ENCODE results near the gene ATP1B2.

Gene ATP1B2

DNA sequence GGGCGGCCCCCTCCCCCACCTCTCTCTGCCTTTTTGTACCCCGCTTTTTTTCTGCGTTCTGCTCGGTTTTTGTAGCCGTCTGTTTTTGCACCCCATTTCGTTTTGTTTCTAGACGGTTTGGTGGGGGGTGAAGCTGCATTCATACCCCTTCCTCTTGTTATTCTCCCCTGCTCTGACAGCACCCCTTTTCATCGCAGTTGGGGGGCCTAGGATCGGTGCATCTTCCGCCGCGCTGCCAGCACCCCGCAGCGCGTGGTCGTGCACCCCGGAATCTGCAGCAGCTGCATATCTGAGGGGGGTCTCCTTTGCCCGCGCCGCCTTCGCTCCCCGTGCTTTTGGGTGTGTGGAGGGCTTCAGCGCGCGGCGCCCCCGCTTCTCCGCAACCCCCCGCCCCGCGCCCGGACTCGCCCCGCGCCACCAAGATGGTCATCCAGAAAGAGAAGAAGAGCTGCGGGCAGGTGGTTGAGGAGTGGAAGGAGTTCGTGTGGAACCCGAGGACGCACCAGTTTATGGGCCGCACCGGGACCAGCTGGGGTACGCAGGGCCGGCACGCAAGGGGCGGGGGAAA, 455 bp downstream of the ATP1B2 start:
- in situ Hi-C loops (cut with HindIII; ENCODE audit: low sequenced_read_pairs): no loop called here
- DNase-seq (ENCODE audit: low read depth, low spot score): no peak
- peak overlapping the region; percentile 25 for H3K4me3 ChIP-seq (ENCODE audit: low read depth, low read length)
- TF ChIP-seq CTCF (IDR thresholded peaks at IDR 0.05; ENCODE audit: low read depth, low read length): no peak

DNA sequence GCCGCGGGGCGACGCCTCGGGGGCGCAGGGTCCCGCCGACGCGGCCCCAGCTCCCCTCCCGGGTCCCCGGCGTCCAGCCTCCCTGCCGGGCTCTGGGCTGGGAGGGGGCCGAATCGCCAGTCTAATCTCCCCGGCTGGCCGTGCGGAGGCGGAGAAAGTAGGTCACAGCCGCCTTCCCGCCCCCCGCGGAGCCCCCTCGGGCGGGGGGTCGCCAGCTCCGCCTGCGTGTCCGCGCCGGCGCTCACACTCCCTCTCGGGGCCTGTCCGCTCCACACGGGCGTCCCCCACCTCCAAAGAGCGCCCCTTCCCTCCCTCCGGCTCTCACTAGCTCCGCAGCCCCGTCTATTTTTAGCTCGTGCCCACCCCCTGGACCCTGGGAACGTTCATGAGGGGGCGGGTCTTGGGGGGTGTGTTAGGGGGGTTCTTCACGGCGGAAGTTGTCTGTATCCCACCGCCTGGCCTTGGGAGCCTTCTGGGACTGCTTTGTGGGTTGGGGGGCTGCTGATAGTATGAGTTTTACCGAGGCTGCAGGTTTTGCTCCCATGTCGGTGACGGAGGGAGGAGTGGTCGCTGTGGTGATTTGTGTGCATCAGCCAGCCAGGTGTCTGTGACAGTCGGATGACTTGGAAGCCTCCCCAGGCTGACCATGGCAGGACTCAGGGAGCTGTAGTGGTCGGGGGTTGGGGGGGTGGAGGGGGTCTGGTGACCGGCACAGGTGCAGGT, 1.1 kb downstream of the ATP1B2 start:
- in situ Hi-C loops (cut with HindIII; ENCODE audit: low sequenced_read_pairs): no loop called here
- no peak overlapping the region for H3K4me3 ChIP-seq (ENCODE audit: low read depth, low read length)
- no peak for TF ChIP-seq CTCF (IDR thresholded peaks at IDR 0.05; ENCODE audit: low read depth, low read length)
- DNase-seq (ENCODE audit: low read depth, low spot score): no peak

DNA sequence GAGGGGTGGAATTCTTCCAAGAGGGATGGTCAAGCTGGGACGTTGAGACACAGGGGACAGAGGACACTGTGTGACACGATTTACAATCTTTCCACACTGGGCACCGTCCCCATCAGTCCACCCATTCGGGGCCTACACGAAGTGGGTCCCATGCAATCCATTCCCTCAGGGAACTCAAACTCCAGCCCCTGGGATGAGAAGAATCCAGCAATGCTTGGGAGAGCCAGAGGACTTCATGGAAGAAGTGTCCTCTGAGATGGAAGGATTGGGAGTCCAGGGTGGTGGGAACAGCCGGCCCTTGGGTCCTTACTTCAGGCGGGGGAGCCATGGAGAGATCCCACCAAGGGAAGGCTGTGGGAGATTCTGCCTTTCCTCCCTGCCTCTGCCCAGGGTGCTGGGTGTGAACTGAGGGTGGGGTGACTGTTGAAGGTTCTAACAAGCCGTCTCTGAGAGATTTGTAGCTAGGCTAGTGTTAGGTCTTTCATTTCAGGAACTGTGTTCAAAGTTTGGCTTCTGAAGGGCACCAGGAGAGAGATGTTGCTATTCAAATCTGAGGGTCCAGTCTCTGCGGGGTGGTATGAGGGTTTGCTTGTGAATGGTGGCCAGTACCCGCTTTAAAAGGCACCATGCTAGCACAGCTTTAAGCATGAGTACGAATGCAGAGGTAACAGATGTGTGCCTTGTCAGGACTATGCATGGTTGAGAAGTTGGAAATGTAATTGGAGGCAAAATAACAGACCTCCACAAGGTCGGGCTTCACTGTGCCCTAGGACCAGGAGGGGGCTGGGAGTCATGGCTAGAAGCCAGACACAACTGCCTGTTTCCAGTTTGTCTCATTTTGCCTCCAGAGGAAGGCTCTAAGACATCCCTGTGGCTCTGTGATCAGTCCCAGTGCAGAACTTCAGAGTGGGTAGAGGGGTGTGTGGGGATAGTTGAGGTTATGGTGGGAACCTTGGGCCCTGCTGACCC, 1.9 kb downstream of the ATP1B2 start:
- no peak for DNase-seq (ENCODE audit: low read depth, low spot score)
- in situ Hi-C loops (cut with HindIII; ENCODE audit: low sequenced_read_pairs): no loop called here
- H3K4me3 ChIP-seq (ENCODE audit: low read depth, low read length): no peak overlapping the region
- TF ChIP-seq CTCF (IDR thresholded peaks at IDR 0.05; ENCODE audit: low read depth, low read length): no peak

DNA sequence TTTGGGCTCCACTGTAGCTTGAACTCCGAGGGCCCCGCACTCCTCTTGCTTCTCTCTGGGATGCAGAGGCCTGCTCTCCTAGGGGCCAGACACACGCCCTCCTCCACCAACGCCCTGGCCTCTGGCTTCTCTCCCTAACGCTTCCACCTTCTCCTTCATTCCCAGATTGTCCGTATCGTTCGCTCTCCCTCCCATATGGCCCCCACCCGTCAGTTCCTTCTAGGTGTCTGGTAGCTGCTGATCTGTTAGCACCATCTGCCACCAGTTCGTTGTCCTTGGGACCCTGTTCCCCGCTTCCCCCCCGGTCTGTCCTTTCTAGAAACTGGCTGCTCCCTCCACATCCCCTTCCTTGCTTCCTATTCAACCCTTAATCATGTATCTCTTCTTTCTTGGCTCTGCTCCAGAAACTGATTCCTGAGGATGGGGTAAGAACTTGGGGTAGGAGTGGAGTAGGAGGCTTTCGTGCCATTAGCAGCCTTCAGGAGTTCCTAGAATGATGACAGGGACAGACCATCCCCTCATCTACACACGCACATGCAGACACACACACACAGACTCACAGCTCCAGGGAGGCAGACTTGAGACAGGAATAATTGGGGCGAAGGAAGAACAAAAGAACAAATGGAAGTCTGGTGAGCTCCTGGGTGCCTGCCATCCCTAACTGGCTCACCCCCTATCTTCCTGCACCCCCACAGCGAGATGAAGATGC, 4.3 kb downstream of the ATP1B2 start:
- no peak overlapping the region for H3K4me3 ChIP-seq (ENCODE audit: low read depth, low read length)
- TF ChIP-seq CTCF (IDR thresholded peaks at IDR 0.05; ENCODE audit: low read depth, low read length): no peak
- DNase-seq (ENCODE audit: low read depth, low spot score): no peak
- in situ Hi-C loops (cut with HindIII; ENCODE audit: low sequenced_read_pairs): no loop called here

- in situ Hi-C loops (cut with HindIII; ENCODE audit: low sequenced_read_pairs): no loop called here
- DNase-seq (ENCODE audit: low read depth, low spot score): no peak
- TF ChIP-seq CTCF (IDR thresholded peaks at IDR 0.05; ENCODE audit: low read depth, low read length): no peak
These were observed 4.8 kb downstream of the ATP1B2 start for GRCh38 chr17:7655541-7655840.

GRCh38 chr17:7656958-7657609, 6.4 kb downstream of the ATP1B2 start:
- in situ Hi-C loops (cut with HindIII; ENCODE audit: low sequenced_read_pairs): no loop called here
- no peak for TF ChIP-seq CTCF (IDR thresholded peaks at IDR 0.05; ENCODE audit: low read depth, low read length)
- no peak for DNase-seq (ENCODE audit: low read depth, low spot score)
- no peak overlapping the region for H3K4me3 ChIP-seq (ENCODE audit: low read depth, low read length)

More at GRCh38 chr17:7655541-7655840, 4.8 kb downstream of the ATP1B2 start:
- no peak overlapping the region for H3K4me3 ChIP-seq (ENCODE audit: low read depth, low read length)
